ENCODE data around the gene LSM2. TPM values are rescaled to one million over a fixed set of nuclear protein-coding genes. Genes with fewer than 3 reads are reported as not detected.
A peak's percentile ranks its signal among the peaks of the same experiment; 100 is the strongest.

Gene LSM2
- total and polyA plus RNA-seq, 9 of the 15 experiments (the other 6 are each of a cell fraction or from before 2014, with no cell fraction given): 154 to 407 (median 223) TPM

- TF ChIP-seq, protein P1, sequence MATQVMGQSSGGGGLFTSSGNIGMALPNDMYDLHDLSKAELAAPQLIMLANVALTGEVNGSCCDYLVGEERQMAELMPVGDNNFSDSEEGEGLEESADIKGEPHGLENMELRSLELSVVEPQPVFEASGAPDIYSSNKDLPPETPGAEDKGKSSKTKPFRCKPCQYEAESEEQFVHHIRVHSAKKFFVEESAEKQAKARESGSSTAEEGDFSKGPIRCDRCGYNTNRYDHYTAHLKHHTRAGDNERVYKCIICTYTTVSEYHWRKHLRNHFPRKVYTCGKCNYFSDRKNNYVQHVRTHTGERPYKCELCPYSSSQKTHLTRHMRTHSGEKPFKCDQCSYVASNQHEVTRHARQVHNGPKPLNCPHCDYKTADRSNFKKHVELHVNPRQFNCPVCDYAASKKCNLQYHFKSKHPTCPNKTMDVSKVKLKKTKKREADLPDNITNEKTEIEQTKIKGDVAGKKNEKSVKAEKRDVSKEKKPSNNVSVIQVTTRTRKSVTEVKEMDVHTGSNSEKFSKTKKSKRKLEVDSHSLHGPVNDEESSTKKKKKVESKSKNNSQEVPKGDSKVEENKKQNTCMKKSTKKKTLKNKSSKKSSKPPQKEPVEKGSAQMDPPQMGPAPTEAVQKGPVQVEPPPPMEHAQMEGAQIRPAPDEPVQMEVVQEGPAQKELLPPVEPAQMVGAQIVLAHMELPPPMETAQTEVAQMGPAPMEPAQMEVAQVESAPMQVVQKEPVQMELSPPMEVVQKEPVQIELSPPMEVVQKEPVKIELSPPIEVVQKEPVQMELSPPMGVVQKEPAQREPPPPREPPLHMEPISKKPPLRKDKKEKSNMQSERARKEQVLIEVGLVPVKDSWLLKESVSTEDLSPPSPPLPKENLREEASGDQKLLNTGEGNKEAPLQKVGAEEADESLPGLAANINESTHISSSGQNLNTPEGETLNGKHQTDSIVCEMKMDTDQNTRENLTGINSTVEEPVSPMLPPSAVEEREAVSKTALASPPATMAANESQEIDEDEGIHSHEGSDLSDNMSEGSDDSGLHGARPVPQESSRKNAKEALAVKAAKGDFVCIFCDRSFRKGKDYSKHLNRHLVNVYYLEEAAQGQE (IDR thresholded peaks at IDR 0.05; ENCODE audit: borderline replicate concordance): peak; percentile 35
- TF ChIP-seq, protein P1 (CRISPR knock-in tag; IDR thresholded peaks at IDR 0.05; ENCODE audit: low read depth): no peak
- TF ChIP-seq KDM5B (IDR thresholded peaks at IDR 0.05; ENCODE audit: insufficient replicate concordance, low read depth, low read length) (peak; percentile 23), ELF4 (CRISPR knock-in tag; IDR thresholded peaks at IDR 0.05) (0 out of 2 replicates have a peak, but pooled peaks have one; percentile 53), SUPT5H (IDR thresholded peaks at IDR 0.05) (peak; percentile 41; the same call in 1 of the 2 replicates), EGR1 (conservative IDR thresholded peaks at IDR 0.05) (no peak), THRA (IDR thresholded peaks at IDR 0.05) (no peak), ZBTB26 (CRISPR knock-in tag; IDR thresholded peaks at IDR 0.05) (peak; percentile 58; the same call in 1 of the 2 replicates), MYNN (IDR thresholded peaks at IDR 0.05) (peak; percentile 8; the same call in 1 of the 2 replicates), MYNN (CRISPR knock-in tag; IDR thresholded peaks at IDR 0.05) (no peak), STAG1 (CRISPR knock-in tag; IDR thresholded peaks at IDR 0.05; ENCODE audit: borderline replicate concordance) (peak; percentile 46; the same call in 1 of the 2 replicates)
Measured at GRCh38 chr6:31763619-31763940, 43.2 kb downstream of the LSM2 start (continued).
